Measurements from ENCODE around the gene CCDC174.

Gene CCDC174

DNA sequence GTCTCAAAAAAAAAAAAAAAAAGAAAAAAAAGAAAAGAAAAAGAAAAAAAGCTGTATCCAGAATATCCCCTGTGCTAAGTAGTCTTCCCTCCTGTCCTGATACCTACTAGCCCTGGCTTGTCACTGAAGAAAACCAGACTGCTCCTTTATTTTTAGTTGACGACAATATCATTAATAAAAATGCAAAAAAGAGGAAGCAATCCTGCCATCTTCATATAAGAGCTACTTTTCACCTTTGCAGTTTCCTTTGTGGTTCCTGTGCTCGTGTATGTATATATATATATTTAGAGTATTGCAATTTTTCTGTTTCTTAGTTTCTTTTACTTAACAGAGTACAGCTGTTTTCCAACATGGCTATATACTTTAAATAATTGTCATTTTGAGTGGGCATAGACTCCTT, 37.0 kb downstream of the CCDC174 start:
- no peak for DNase-seq (ENCODE audit: low read depth)
- no peak overlapping the region for H3K4me3 ChIP-seq (ENCODE audit: control insufficient read depth, low read depth, low read length)
- TF ChIP-seq, protein P1, sequence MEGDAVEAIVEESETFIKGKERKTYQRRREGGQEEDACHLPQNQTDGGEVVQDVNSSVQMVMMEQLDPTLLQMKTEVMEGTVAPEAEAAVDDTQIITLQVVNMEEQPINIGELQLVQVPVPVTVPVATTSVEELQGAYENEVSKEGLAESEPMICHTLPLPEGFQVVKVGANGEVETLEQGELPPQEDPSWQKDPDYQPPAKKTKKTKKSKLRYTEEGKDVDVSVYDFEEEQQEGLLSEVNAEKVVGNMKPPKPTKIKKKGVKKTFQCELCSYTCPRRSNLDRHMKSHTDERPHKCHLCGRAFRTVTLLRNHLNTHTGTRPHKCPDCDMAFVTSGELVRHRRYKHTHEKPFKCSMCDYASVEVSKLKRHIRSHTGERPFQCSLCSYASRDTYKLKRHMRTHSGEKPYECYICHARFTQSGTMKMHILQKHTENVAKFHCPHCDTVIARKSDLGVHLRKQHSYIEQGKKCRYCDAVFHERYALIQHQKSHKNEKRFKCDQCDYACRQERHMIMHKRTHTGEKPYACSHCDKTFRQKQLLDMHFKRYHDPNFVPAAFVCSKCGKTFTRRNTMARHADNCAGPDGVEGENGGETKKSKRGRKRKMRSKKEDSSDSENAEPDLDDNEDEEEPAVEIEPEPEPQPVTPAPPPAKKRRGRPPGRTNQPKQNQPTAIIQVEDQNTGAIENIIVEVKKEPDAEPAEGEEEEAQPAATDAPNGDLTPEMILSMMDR (IDR thresholded peaks at IDR 0.05; ENCODE audit: control insufficient read depth, insufficient read depth, low read depth, low read length, missing control alignments): no peak

DNA sequence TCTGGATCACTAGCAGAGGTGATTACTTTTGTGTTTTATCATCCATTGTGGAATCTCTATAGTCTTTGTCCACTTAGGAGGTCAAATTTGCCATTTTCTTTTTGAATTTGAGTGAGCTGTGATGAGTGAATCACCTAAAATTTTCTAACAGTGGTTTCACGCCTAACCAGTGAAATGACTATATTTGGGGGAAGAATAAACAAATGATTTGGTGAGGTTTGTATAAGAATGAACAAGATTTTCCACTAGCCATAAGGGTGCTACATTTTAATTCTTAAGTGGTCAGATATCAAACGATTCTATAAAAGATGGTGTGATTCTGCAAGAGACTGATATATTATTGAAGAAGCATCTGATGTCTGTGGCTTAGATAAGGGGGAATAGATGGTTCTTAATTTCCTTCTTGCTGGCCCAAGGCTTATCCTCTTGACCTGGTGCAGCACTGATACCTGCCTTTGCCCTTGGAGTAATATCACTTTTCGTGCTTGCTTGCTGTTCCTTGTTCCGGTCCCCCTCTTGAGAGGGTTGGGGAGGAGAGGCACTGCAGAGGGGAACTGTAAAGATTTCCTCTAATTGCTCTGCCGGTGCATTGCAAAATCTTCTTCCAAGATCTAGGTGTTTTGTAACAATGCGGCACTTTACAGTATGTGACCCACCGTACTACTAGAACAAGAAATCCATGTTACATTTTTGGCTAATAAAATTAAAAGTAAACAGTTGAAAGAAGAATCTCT, 37.9 kb downstream of the CCDC174 start:
- DNase-seq (ENCODE audit: low read depth): no peak
- H3K4me3 ChIP-seq (ENCODE audit: control insufficient read depth, low read depth, low read length): no peak overlapping the region
- TF ChIP-seq, protein P1 (IDR thresholded peaks at IDR 0.05; ENCODE audit: control insufficient read depth, insufficient read depth, low read depth, low read length, missing control alignments): no peak

DNA sequence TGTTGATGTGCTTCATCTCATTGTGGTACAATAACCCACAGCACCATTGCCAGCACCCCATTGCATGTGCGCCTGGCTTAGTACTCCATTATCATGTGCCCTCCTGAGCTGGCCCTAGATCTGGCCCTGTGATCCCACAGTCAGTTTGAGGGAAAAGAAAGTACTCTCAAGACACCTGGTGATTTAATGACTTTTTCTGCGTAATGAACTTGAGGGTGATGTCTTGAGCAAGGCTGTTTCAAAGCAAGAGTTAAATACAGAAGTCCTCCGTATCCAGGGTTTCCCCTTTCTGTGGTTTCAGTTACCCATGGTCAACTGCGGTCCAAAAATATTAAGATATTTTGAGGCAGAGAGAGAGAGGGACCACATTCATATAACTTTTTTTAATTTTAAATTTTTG, 39.7 kb downstream of the CCDC174 start:
- TF ChIP-seq, protein P1 (IDR thresholded peaks at IDR 0.05; ENCODE audit: control insufficient read depth, insufficient read depth, low read depth, low read length, missing control alignments): no peak
- H3K4me3 ChIP-seq (ENCODE audit: control insufficient read depth, low read depth, low read length): no peak overlapping the region
- no peak for DNase-seq (ENCODE audit: low read depth)

DNA sequence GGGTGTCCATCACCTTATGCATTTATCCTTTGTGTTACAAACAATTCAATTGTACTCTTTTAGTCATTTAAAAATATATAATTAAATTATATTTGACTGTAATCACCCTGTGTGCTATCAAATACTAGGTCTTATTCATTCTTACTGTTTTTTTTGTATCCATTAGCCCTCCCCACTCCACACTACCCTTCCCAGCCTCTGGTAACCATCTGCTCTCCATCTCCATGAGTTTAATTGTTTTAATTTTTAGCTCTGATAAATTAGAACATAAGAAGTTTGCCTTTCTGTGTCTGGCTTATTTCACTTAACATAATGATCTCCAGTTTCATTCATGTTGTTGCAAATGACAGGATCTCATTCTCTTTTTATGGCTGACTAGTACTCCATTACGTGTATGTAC, 40.2 kb downstream of the CCDC174 start:
- DNase-seq (ENCODE audit: low read depth): no peak
- H3K4me3 ChIP-seq (ENCODE audit: control insufficient read depth, low read depth, low read length): no peak overlapping the region
- TF ChIP-seq, protein P1 (IDR thresholded peaks at IDR 0.05; ENCODE audit: control insufficient read depth, insufficient read depth, low read depth, low read length, missing control alignments): no peak

DNA sequence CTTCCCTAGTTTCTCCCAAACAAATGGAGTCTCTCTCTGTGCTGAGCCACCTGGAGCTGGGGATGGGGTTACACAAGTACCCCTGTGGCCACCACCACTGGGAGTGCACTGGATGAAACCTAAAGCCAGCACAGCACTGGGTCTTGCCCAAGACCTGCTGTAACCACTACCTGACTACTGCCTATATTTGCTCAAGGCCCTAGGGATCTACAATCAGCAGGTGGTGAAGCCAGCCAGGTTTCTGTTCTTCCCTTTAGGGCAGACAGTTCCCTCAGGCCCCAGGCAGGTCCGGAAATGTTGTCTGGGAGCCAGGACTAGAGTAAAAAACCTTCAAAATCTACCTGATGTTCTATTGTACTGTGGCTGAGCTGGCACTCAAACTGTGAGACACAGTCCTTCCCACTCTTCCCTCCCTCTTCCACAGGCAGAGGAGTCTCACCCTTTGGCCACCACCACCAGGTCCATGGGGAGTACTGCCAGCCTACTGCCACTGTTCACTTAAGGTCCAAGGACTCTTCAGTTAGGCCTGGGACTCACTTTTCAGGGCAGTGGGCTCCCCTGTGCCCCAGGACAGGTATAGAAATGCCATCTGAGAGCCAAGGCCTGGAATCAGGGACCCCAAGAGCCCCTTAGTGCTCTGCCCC, 47.2 kb downstream of the CCDC174 start:
- no peak overlapping the region for H3K4me3 ChIP-seq (ENCODE audit: control insufficient read depth, low read depth, low read length)
- DNase-seq (ENCODE audit: low read depth): no peak
- TF ChIP-seq, protein P1 (IDR thresholded peaks at IDR 0.05; ENCODE audit: control insufficient read depth, insufficient read depth, low read depth, low read length, missing control alignments): no peak

DNA sequence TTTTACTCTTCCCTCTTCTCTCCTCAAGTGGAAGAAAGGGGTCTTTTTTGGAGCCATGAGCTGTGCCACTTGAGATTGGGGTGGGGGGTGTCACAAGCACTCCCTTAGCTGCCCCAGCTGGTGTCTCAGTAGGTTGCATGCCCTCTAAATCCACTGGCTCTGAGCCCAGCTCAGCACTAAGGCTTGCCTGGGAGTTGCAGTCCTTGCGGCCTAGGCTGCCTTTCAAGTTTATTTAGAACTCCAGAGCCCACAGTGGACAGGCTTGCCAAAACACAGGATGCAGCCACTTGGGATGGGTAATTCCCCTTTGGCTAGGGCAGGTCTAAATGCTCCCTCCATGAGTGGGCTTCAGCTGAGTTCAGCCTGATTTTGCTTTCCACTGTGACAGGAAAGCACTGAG, 48.1 kb downstream of the CCDC174 start:
- TF ChIP-seq, protein P1 (IDR thresholded peaks at IDR 0.05; ENCODE audit: control insufficient read depth, insufficient read depth, low read depth, low read length, missing control alignments): no peak
- DNase-seq (ENCODE audit: low read depth): no peak

More for the DNA sequence above, 48.1 kb downstream of the CCDC174 start:
- no peak overlapping the region for H3K4me3 ChIP-seq (ENCODE audit: control insufficient read depth, low read depth, low read length)
